K562 (cell line): Measurements from ENCODE around the gene SYNE2. TPM values are rescaled to one million over a fixed set of nuclear protein-coding genes. Genes with fewer than 3 reads are reported as not detected.

Experiments used
- ATAC-seq: fragments of 200-7000 bp; cut with Tn5 transposase; 3 replicates; pipeline ENCODE4 v1.9.1; 2020; ENCODE audit warnings: moderate library complexity
- BruUV-seq: library from RNA; stranded (reverse); fragments of 400-500 nt; replicated peaks from 2 replicates; lab custom pipeline; 2021; lab: Mats Ljungman, UMichigan
- CTCF ChIA-PET: fragments of 300-600 bp; formaldehyde crosslinking; extraction: SDS; loops from one replicate; lab custom pipeline; 2021; ENCODE audit warnings: low intra/inter-chr PET ratio; lab: Yijun Ruan, JAX
- POLR2A ChIA-PET: fragments of 300-600, 350-650 bp; sonication (Branson Sonifier 250); formaldehyde crosslinking; extraction: SDS; loops from one replicate; lab custom pipeline; 2021; ENCODE audit warnings: antibody characterized with exemption, inconsistent platforms; lab: Yijun Ruan, JAX
- DNase-seq, 4 experiments: peaks; one replicate each; pipeline versions ENCODE4 v3.0.0 to v3.0.0-alpha.2; 2011 to 2018; ENCODE audit warnings: low spot score in 3 of 4, mixed read lengths in 3 of 4; ENCODE audit errors: extremely low read depth in 1 of 4
- FAIRE-seq: peaks from 2 replicates; lab custom pipeline; 2011; peaks lifted over from hg19 to GRCh38; lab: Jason Lieb, UNC
- H2AFZ ChIP-seq: 2 replicates; pipeline ENCODE4 v1.6.0; 2011; ENCODE audit warnings: low read depth, low read length, control low read depth, inconsistent platforms
- H3K27ac ChIP-seq: fragments of 200-600 bp; 3 replicates; pipeline ENCODE4 v1.8.0; 2011; ENCODE audit warnings: low read depth, mild to moderate bottlenecking, control low read depth, inconsistent platforms, low read length, moderate library complexity, mixed read lengths; ENCODE audit errors: extremely low read depth
- H3K27me3 ChIP-seq, 2 experiments: fragments of 300-600 bp in 1 of 2; 2 replicates in 1 of 2; 3 replicates in 1 of 2; pipeline versions ENCODE4 v1.6.0 to v1.8.0; 2011; ENCODE audit warnings: inconsistent platforms in 2 of 2, low read length in 2 of 2, mild to moderate bottlenecking in 1 of 2, mixed read lengths in 1 of 2, moderate library complexity in 1 of 2; ENCODE audit not compliant: control insufficient read depth in 2 of 2, insufficient read depth in 2 of 2
- H3K36me3 ChIP-seq: fragments of 300-600 bp; 3 replicates; pipeline ENCODE4 v1.8.0; 2011; ENCODE audit warnings: mild to moderate bottlenecking, low read length, inconsistent platforms; ENCODE audit not compliant: control insufficient read depth, insufficient read depth
- H3K4me1 ChIP-seq, 2 experiments: fragments of 200-600 bp in 1 of 2; replicated peaks in 1 of 2; 2 replicates in 1 of 2; 3 replicates in 1 of 2; pipeline versions ENCODE4 v1.5.1 to v1.8.0; 2011; ENCODE audit warnings: inconsistent platforms in 2 of 2, low read length in 2 of 2, mild to moderate bottlenecking in 1 of 2, mixed read lengths in 1 of 2, moderate library complexity in 1 of 2; ENCODE audit not compliant: control insufficient read depth in 2 of 2, insufficient read depth in 2 of 2
- H3K4me2 ChIP-seq: 2 replicates; pipeline ENCODE4 v1.6.1; 2011; ENCODE audit warnings: low read length, control low read depth, inconsistent platforms, mixed read lengths; ENCODE audit not compliant: insufficient read depth
- H3K4me3 ChIP-seq: fragments of 200-600 bp; sonication (generic), shearing (Covaris generic); 2 replicates; pipeline ENCODE4 v1.5.1; 2016; ENCODE audit warnings: control low read depth, inconsistent platforms
- H3K79me2 ChIP-seq: fragments of 200-600 bp; 3 replicates; pipeline ENCODE4 v1.8.0; 2011; ENCODE audit warnings: low read length, inconsistent platforms; ENCODE audit not compliant: control insufficient read depth, insufficient read depth
- H3K9ac ChIP-seq, 2 experiments: 2 replicates each; pipeline versions ENCODE4 v1.6.0 to v1.6.1; 2011; ENCODE audit warnings: low read depth in 2 of 2, low read length in 2 of 2, control low read depth in 1 of 2, inconsistent platforms in 1 of 2, mild to moderate bottlenecking in 1 of 2, mixed read lengths in 1 of 2; ENCODE audit not compliant: insufficient read depth in 1 of 2
- H3K9me1 ChIP-seq: one replicate; pipeline ENCODE4 v1.6.0; 2011; ENCODE audit warnings: inconsistent platforms, mild to moderate bottlenecking, low read length, moderate library complexity; ENCODE audit not compliant: control insufficient read depth, insufficient read depth
- H3K9me3 ChIP-seq: replicated peaks from 2 replicates; pipeline ENCODE4 v1.5.1; 2011; ENCODE audit warnings: low read depth, low read length, inconsistent platforms; ENCODE audit not compliant: control insufficient read depth, insufficient read depth
- H4K20me1 ChIP-seq: replicated peaks from 2 replicates; pipeline ENCODE4 v1.6.1; 2011; ENCODE audit warnings: low read length, inconsistent platforms, mixed read lengths; ENCODE audit not compliant: control insufficient read depth, insufficient read depth
- CBX2 ChIP-seq: fragments of 200-600 bp; sonication (generic); IDR thresholded peaks from one replicate; pipeline ENCODE4 v1.6.1; 2012; ENCODE audit warnings: mild to moderate bottlenecking, low read length, inconsistent platforms; ENCODE audit not compliant: insufficient read depth, poor library complexity, severe bottlenecking
- CBX8 ChIP-seq: fragments of 200-600 bp; sonication (generic); IDR thresholded peaks from 2 replicates; pipeline ENCODE4 v1.6.1; 2012; ENCODE audit warnings: borderline replicate concordance, mixed run types, low read depth, mild to moderate bottlenecking, moderate library complexity, mixed read lengths, low read length, control low read depth, inconsistent platforms; ENCODE audit not compliant: poor library complexity, severe bottlenecking; ENCODE audit errors: extremely low read depth
- MXD1 ChIP-seq: fragments of 250-450 bp; sonication (Bioruptor Pico); IDR thresholded peaks from 2 replicates; pipeline ENCODE4 v1.8.0; 2021; ENCODE audit warnings: borderline replicate concordance, mild to moderate bottlenecking, moderate library complexity; ENCODE audit not compliant: poor library complexity, severe bottlenecking
- NBN ChIP-seq: fragments of 450-650 bp; IDR thresholded peaks from 2 replicates; pipeline ENCODE4 v1.6.1; 2016; ENCODE audit warnings: low read depth, mild to moderate bottlenecking
- NCOR1 ChIP-seq: fragments of 450-650 bp; IDR thresholded peaks from 2 replicates; pipeline ENCODE4 v1.6.1; 2016; ENCODE audit warnings: mild to moderate bottlenecking, moderate library complexity
- NFE2L1 ChIP-seq: fragments of 450-650 bp; IDR thresholded peaks from 2 replicates; pipeline ENCODE4 v1.6.1; 2016; ENCODE audit warnings: missing genetic modification characterization, low read depth, mild to moderate bottlenecking, missing compliant biosample characterization, moderate library complexity, borderline replicate concordance
- NFYB ChIP-seq: IDR thresholded peaks from 2 replicates; pipeline ENCODE4 v1.6.1; 2011; ENCODE audit warnings: mild to moderate bottlenecking, moderate library complexity; ENCODE audit not compliant: insufficient read length; ENCODE audit errors: extremely low read depth
- SMAD1 ChIP-seq: fragments of 150-350 bp; IDR thresholded peaks from 2 replicates; pipeline ENCODE4 v1.6.1; 2014; ENCODE audit warnings: low read length, low read depth; ENCODE audit not compliant: partially characterized antibody
- SRSF9 ChIP-seq: fragments of 200-400 bp; formaldehyde crosslinking; IDR thresholded peaks from 2 replicates; pipeline ENCODE4 v1.6.1; 2017; ENCODE audit warnings: low read depth, low read length, borderline replicate concordance
- TGIF2 ChIP-seq: sonication (generic); formaldehyde crosslinking; IDR thresholded peaks from 2 replicates; pipeline ENCODE4 v1.8.1; 2022; ENCODE audit warnings: mild to moderate bottlenecking, missing genetic modification reagents, moderate library complexity
- ZFP91 ChIP-seq: sonication (generic); formaldehyde crosslinking; IDR thresholded peaks from 2 replicates; pipeline ENCODE4 v1.8.0; 2022; ENCODE audit warnings: mild to moderate bottlenecking, missing genetic modification reagents
- ZNF124 ChIP-seq: sonication (generic); formaldehyde crosslinking; IDR thresholded peaks from 2 replicates; pipeline ENCODE4 v1.8.1; 2022; ENCODE audit warnings: missing genetic modification reagents
- ZNF644 ChIP-seq: fragments of 200-800 bp; sonication (Bioruptor generic); IDR thresholded peaks from 2 replicates; pipeline ENCODE4 v1.6.1; 2016; ENCODE audit warnings: low read depth, missing genetic modification characterization, missing compliant biosample characterization
- WGBS: fragments of 100-300 bp; shearing (Covaris generic); methylation state at CpG from one replicate; pipeline ENCODE4 v1.1.6; 2016; ENCODE audit warnings: low coverage, mixed read lengths; ENCODE audit not compliant: insufficient coverage; ENCODE audit errors: missing lambda C conversion rate; 5-methylcytosine and 5-hydroxymethylcytosine counted together
- in situ Hi-C: fragments of 300-500 bp; cut with MboI; formaldehyde crosslinking; loops from 4 replicates; pipeline ENCODE4 v1.15.0; 2018; ENCODE audit warnings: inconsistent platforms, mixed read lengths
- intact Hi-C: fragments of 100-400 bp; cut with micrococcal nuclease; formaldehyde crosslinking; loops from 2 replicates; pipeline ENCODE4 v1.14.2; 2022
- polyA plus RNA-seq, 8 experiments: library from polyadenylated mRNA; depleted of rRNA in 4 of 8; stranded (reverse) in 5 of 8; unstranded in 3 of 8; fragments of >200 nt; fragmentation: Nextera tagmentation in 2 of 8; fragmentation: Illumina TruSeq in 1 of 8; extraction: Ambion mirVana in 2 of 8; extraction: Trizol in 1 of 8; gene quantifications; 2 replicates each; pipeline versions ENCODE4 v1.2.1 to v1.2.3, GENCODE V29; 2011 to 2014; ENCODE audit warnings: inconsistent platforms in 1 of 8, missing spikeins in 1 of 8
- total RNA-seq, 7 experiments: library from RNA; depleted of rRNA in 6 of 7; stranded (reverse); fragments of >200 nt in 6 of 7; fragmentation: Illumina TruSeq in 2 of 7; extraction: Trizol in 2 of 7; gene quantifications; 2 replicates each; pipeline versions ENCODE4 v1.2.1 to v1.2.3, GENCODE V29; 2011 to 2021; ENCODE audit warnings: low replicate concordance in 1 of 7

SYNE2 gene
- total and polyA plus RNA-seq, 9 of the 15 experiments (the other 6 are each of a cell fraction or from before 2014, with no cell fraction given): 0.06 to 0.53 (median 0.11) TPM

GRCh38 chr14:63854330-63854729 is 1.5 kb downstream of the SYNE2 start:
- Histone ChIP-seq H3K79me2 (no peaks in the 10 kb centered on the region), H4K20me1 (no peaks in the 10 kb centered on the region), H3K4me1 (peaks cover 0 to 13% of the 10 kb centered on the region in 2 experiments; a peak in 2 of 5 replicates), H3K27me3 (peaks cover 8 to 14% of the 10 kb centered on the region in 2 experiments; a peak in 4 of 5 replicates), H3K9me1 (no peaks in the 10 kb centered on the region), H3K4me2 (no peak overlapping the region), H3K36me3 (no peaks in the 10 kb centered on the region), H3K9ac (no peak overlapping the region), H3K27ac (no peak overlapping the region), H3K4me3 (no peak overlapping the region), H3K9me3 (no peaks in the 10 kb centered on the region), H2AFZ (no peak overlapping the region)
- ChIA-PET CTCF (no interaction called here), POLR2A (interaction anchor here (0.7 kb wide), 1 partner anchor 10 kb away, joined by 3 read pairs; no protein-coding TSS in a partner anchor)
- no TSS peak for BruUV-seq
- FAIRE-seq (no peak), DNase-seq (no peak), ATAC-seq (no peak)
- intact Hi-C loops (no loop called here), in situ Hi-C loops (no loop called here)
- peak; percentile 88 for TF ChIP-seq CBX8
- no peak for TF ChIP-seq NCOR1
- peak; percentile 81 for TF ChIP-seq CBX2
- WGBS: 11% methylated on average over 5 of the region's 5 CpGs

GRCh38 chr14:63855281-63855680 is 2.5 kb downstream of the SYNE2 start:
- H3K4me3 ChIP-seq: no peak overlapping the region
- H3K4me2 ChIP-seq: no peak overlapping the region
- H3K9me3 ChIP-seq: no peaks in the 10 kb centered on the region
- no TSS peak for BruUV-seq
- ChIA-PET POLR2A (interaction anchor here (0.7 to 1.4 kb wide), 2 partner anchors 11 to 268 kb away, joined by 3 read pairs; no protein-coding TSS in a partner anchor), CTCF (no interaction called here)
- no peak for ATAC-seq
- H3K4me1 ChIP-seq: peaks cover 0 to 13% of the 10 kb centered on the region in 2 experiments; a peak in 2 of 5 replicates
- intact Hi-C loops: no loop called here
- H3K79me2 ChIP-seq: no peaks in the 10 kb centered on the region
- no peaks in the 10 kb centered on the region for H3K36me3 ChIP-seq
- H3K9me1 ChIP-seq: no peaks in the 10 kb centered on the region
- FAIRE-seq: no peak
- DNase-seq: no peak
- in situ Hi-C loops: no loop called here
- peaks cover 8 to 14% of the 10 kb centered on the region in 2 experiments; a peak in 4 of 5 replicates for H3K27me3 ChIP-seq
- H2AFZ ChIP-seq: no peak overlapping the region
- no peak overlapping the region for H3K9ac ChIP-seq
- H4K20me1 ChIP-seq: no peaks in the 10 kb centered on the region
- 26% methylated on average over 3 of the region's 4 CpGs for WGBS
- no peak overlapping the region for H3K27ac ChIP-seq
- TF ChIP-seq MXD1 (no peak), ZNF644 (tag) (no peak), ZNF124 (CRISPR knock-in tag) (no peak), SRSF9 (no peak), ZFP91 (CRISPR knock-in tag) (no peak), SMAD1 (no peak), NFYB (no peak), NBN (no peak), NFE2L1 (tag) (no peak), TGIF2 (no peak)
